Thyroid gland (tissue), 4 donors: Measurements from ENCODE around the gene C4orf50. TPM values are rescaled to one million over a fixed set of nuclear protein-coding genes. Genes with fewer than 3 reads are reported as not detected.

Source experiments
- DNase-seq, 2 donors: peaks; one replicate each; pipeline ENCODE4 v3.0.0-alpha.2; 2019
- H3K27ac ChIP-seq, 3 donors: fragments of 200-600 bp; sonication (generic); 1 replicate in 2 of 3; 2 replicates in 1 of 3; pipeline ENCODE4 v1.5.1; 2016 to 2019; ENCODE audit warnings: mild to moderate bottlenecking in 1 of 3, moderate library complexity in 1 of 3
- H3K27me3 ChIP-seq: fragments of 200-600 bp; sonication (generic); one replicate; pipeline ENCODE4 v1.5.1; 2019
- H3K36me3 ChIP-seq, 2 donors: fragments of 200-600 bp; sonication (generic); one replicate each; pipeline ENCODE4 v1.5.1; 2016 to 2019
- H3K4me1 ChIP-seq, 2 donors: fragments of 200-600 bp; sonication (generic); one replicate each; pipeline ENCODE4 v1.5.1; 2017 to 2019
- H3K4me3 ChIP-seq, 3 donors: fragments of 200-600 bp; sonication (generic); replicated peaks in 1 of 3; 1 replicate in 2 of 3; 2 replicates in 1 of 3; pipeline ENCODE4 v1.5.1; 2016; ENCODE audit warnings: mild to moderate bottlenecking in 1 of 3
- H3K9me3 ChIP-seq: fragments of 200-600 bp; sonication (generic); one replicate; pipeline ENCODE4 v1.5.1; 2017
- POLR2A ChIP-seq, 2 donors: fragments of 450-650 bp; IDR thresholded peaks; one replicate each; pipeline ENCODE4 v1.6.1; 2017; ENCODE audit warnings: antibody characterized with exemption in 2 of 2, mild to moderate bottlenecking in 2 of 2, moderate library complexity in 1 of 2
- WGBS, 2 donors: methylation state at CpG; one replicate each; pipeline ENCODE4 v1.1.5; 2017; 5-methylcytosine and 5-hydroxymethylcytosine counted together
- intact Hi-C: fragments of 100-400 bp; cut with DNase I; formaldehyde crosslinking; loops from one replicate; pipeline ENCODE4 v1.15.1; 2023
- total RNA-seq, 4 donors: library from RNA; depleted of rRNA; stranded (reverse); fragments of >200 nt; gene quantifications; one replicate each; pipeline ENCODE4 v1.2.3, GENCODE V29; 2016
- TF ChIP-seq, protein P1 (sequence below), 6 experiments: fragments of 200-600 bp in 3 of 6; fragments of 450-650 bp in 3 of 6; sonication (generic) in 3 of 6; IDR thresholded peaks; one replicate each; pipeline ENCODE4 v1.5.1; 2016 to 2019; ENCODE audit warnings: antibody characterized with exemption in 6 of 6, mild to moderate bottlenecking in 2 of 6, inconsistent platforms in 1 of 6, moderate library complexity in 1 of 6

Gene C4orf50
- total RNA-seq, 4 donors from 2014 or later, result 0.11 to 0.15 (median 0.13) TPM; not detected in 1

GRCh38 chr4:5917672-5918071 lies 100.6 kb downstream of the C4orf50 start:
- TF ChIP-seq POLR2A (IDR thresholded peaks at IDR 0.05), result no peak
- WGBS, 2 donors, result 70 to 79% methylated on average over 10 to 11 of the region's 11 CpGs
- H3K27ac ChIP-seq, result no peak overlapping the region
- DNase-seq, result no peak
- no peaks in the 10 kb centered on the region for H3K9me3 ChIP-seq
- intact Hi-C loops, result no loop called here
- H3K4me1 ChIP-seq, result no peaks in the 10 kb centered on the region
- H3K27me3 ChIP-seq, result no peaks in the 10 kb centered on the region
- no peaks in the 10 kb centered on the region for H3K36me3 ChIP-seq
- H3K4me3 ChIP-seq, result no peak overlapping the region

- Histone ChIP-seq H3K36me3 (no peaks in the 10 kb centered on the region), H3K4me1 (no peaks in the 10 kb centered on the region), H3K27me3 (no peaks in the 10 kb centered on the region), H3K9me3 (no peaks in the 10 kb centered on the region), H3K4me3 (no peak overlapping the region), H3K27ac (no peak overlapping the region)
- WGBS, 2 donors, result 50 to 68% methylated on average over 3 of the region's 3 CpGs
- intact Hi-C loops, result no loop called here
- no peak for TF ChIP-seq POLR2A (IDR thresholded peaks at IDR 0.05)
- TF ChIP-seq, protein P1, sequence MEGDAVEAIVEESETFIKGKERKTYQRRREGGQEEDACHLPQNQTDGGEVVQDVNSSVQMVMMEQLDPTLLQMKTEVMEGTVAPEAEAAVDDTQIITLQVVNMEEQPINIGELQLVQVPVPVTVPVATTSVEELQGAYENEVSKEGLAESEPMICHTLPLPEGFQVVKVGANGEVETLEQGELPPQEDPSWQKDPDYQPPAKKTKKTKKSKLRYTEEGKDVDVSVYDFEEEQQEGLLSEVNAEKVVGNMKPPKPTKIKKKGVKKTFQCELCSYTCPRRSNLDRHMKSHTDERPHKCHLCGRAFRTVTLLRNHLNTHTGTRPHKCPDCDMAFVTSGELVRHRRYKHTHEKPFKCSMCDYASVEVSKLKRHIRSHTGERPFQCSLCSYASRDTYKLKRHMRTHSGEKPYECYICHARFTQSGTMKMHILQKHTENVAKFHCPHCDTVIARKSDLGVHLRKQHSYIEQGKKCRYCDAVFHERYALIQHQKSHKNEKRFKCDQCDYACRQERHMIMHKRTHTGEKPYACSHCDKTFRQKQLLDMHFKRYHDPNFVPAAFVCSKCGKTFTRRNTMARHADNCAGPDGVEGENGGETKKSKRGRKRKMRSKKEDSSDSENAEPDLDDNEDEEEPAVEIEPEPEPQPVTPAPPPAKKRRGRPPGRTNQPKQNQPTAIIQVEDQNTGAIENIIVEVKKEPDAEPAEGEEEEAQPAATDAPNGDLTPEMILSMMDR (IDR thresholded peaks at IDR 0.05), result no peak
- DNase-seq, result no peak
Observed at GRCh38 chr4:5916229-5916628, 102.0 kb downstream of the C4orf50 start.

- no peak overlapping the region for H3K27ac ChIP-seq
- no peaks in the 10 kb centered on the region for H3K4me1 ChIP-seq
- intact Hi-C loops, result no loop called here
- no peaks in the 10 kb centered on the region for H3K27me3 ChIP-seq
- H3K36me3 ChIP-seq, result no peaks in the 10 kb centered on the region
- no peaks in the 10 kb centered on the region for H3K9me3 ChIP-seq
- DNase-seq, result no peak
- H3K4me3 ChIP-seq, result no peak overlapping the region
- WGBS, 2 donors, result 77 to 85% methylated on average over 7 of the region's 7 CpGs
- TF ChIP-seq, protein P1 (IDR thresholded peaks at IDR 0.05), result no peak
- no peak for TF ChIP-seq POLR2A (IDR thresholded peaks at IDR 0.05)
Observed at GRCh38 chr4:5913454-5913853, 104.8 kb downstream of the C4orf50 start.

DNA sequence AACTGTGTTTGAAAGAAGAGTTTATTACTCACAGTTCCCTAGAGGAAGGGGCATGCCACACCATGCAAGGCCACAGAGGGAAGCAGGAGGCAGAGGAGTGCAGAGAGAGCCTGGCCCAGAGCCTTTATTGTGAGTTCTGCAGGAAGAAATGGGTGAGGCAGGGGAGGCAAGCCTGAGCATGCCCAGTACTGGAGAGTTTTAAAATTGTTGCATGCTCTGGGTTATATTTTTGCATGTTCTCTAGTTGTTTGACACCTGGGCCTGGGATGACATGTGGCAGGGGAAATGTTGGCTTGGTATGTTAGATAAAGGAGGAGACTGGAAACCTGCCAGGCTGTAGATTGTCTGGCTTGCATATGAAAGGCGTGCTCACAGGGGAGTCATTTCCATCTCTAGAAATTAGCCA lies 105.6 kb downstream of the C4orf50 start:
- intact Hi-C loops, result no loop called here
- H3K27me3 ChIP-seq, result no peaks in the 10 kb centered on the region
- H3K4me3 ChIP-seq, result no peak overlapping the region
- DNase-seq, result no peak
- no peaks in the 10 kb centered on the region for H3K4me1 ChIP-seq
- no peaks in the 10 kb centered on the region for H3K36me3 ChIP-seq
- H3K9me3 ChIP-seq, result no peaks in the 10 kb centered on the region
- H3K27ac ChIP-seq, result no peak overlapping the region
- TF ChIP-seq, protein P1 (IDR thresholded peaks at IDR 0.05), result no peak
- TF ChIP-seq POLR2A (IDR thresholded peaks at IDR 0.05), result no peak
- WGBS, 2 donors, result 67 to 93% methylated on average over 1 of the region's 1 CpG

DNA sequence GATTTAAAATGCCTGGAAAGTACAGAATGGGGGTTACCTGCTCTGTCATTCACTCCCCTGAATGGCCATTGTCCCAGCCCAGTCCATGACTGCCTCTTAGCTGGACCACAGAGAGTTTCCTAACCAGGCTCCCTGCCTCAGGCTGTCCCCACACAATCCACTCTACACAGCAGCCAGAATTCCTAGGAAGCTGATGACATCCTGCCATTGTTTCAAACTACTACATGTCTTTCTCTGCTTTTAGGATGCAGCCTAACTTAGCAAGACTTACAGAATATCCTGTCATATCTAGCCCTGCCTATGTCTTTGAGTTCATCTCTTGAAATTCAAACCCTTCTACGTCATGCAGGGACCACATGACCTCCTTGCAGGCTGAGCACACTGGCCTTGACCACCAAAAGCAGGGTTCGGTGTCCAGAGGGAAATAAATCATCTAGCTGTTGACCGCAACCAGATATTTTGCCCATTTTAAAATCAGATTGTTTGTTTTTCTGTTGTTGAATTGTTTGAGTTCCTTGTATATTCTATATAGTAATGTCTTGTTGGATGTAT lies 109.3 kb downstream of the C4orf50 start:
- intact Hi-C loops, result no loop called here
- H3K4me1 ChIP-seq, result no peaks in the 10 kb centered on the region
- no peaks in the 10 kb centered on the region for H3K9me3 ChIP-seq
- 64 to 68% methylated on average over 3 of the region's 3 CpGs for WGBS, 2 donors
- no peaks in the 10 kb centered on the region for H3K36me3 ChIP-seq
- TF ChIP-seq POLR2A (IDR thresholded peaks at IDR 0.05), result no peak
- TF ChIP-seq, protein P1 (IDR thresholded peaks at IDR 0.05), result no peak
- H3K27ac ChIP-seq, result no peak overlapping the region
- no peak overlapping the region for H3K4me3 ChIP-seq
- DNase-seq, result no peak
- no peaks in the 10 kb centered on the region for H3K27me3 ChIP-seq
